Smooth muscle cell (in vitro differentiated cells): ENCODE measurements around the gene CD9. TPM values are rescaled to one million over a fixed set of nuclear protein-coding genes. Genes with fewer than 3 reads are reported as not detected.

ENCODE experiments used
- DNase-seq: peaks from one replicate; lab custom pipeline; 2025; ENCODE audit not compliant: unreplicated experiment; lab: John Stamatoyannopoulos, UW
- H2AFZ ChIP-seq: fragments of 200-600 bp; sonication (generic); 2 replicates; pipeline ENCODE4 v1.6.0; 2016; ENCODE audit warnings: antibody characterized with exemption, low read depth, mild to moderate bottlenecking
- H3F3A ChIP-seq: fragments of 200-600 bp; sonication (generic); 2 replicates; pipeline ENCODE4 v1.6.0; 2017; ENCODE audit warnings: antibody characterized with exemption, low read depth
- H3K27ac ChIP-seq: fragments of 200-600 bp; sonication (generic); 2 replicates; pipeline ENCODE4 v1.5.1; 2016; ENCODE audit warnings: low read depth, mild to moderate bottlenecking
- H3K27me3 ChIP-seq: fragments of 200-600 bp; sonication (generic); 2 replicates; pipeline ENCODE4 v1.6.1; 2016; ENCODE audit warnings: low read depth, mild to moderate bottlenecking
- H3K36me3 ChIP-seq: fragments of 200-600 bp; sonication (generic); 2 replicates; pipeline ENCODE4 v1.5.1; 2016; ENCODE audit warnings: low read depth
- H3K4me1 ChIP-seq: fragments of 200-600 bp; sonication (generic); 2 replicates; pipeline ENCODE4 v1.5.1; 2016; ENCODE audit warnings: low read depth
- H3K4me2 ChIP-seq: fragments of 200-600 bp; sonication (generic); 2 replicates; pipeline ENCODE4 v1.6.0; 2016; ENCODE audit warnings: mild to moderate bottlenecking
- H3K4me3 ChIP-seq: fragments of 200-600 bp; sonication (generic); 2 replicates; pipeline ENCODE4 v1.5.1; 2016; ENCODE audit warnings: mild to moderate bottlenecking
- H3K79me2 ChIP-seq: fragments of 200-600 bp; sonication (generic); 2 replicates; pipeline ENCODE4 v1.6.0; 2016; ENCODE audit warnings: low read depth, mild to moderate bottlenecking
- H3K9ac ChIP-seq: fragments of 200-600 bp; sonication (generic); 2 replicates; pipeline ENCODE4 v1.6.0; 2016; ENCODE audit warnings: low read depth
- H3K9me3 ChIP-seq: fragments of 200-600 bp; sonication (generic); replicated peaks from 2 replicates; pipeline ENCODE4 v1.5.1; 2016; ENCODE audit warnings: low read depth
- H4K20me1 ChIP-seq: fragments of 200-600 bp; sonication (generic); 2 replicates; pipeline ENCODE4 v1.6.0; 2016; ENCODE audit warnings: low read depth
- CTCF ChIP-seq: fragments of 200-600 bp; sonication (generic); IDR thresholded peaks from 2 replicates; pipeline ENCODE4 v1.5.1; 2017; ENCODE audit warnings: borderline replicate concordance, mild to moderate bottlenecking, antibody characterized with exemption; ENCODE audit not compliant: insufficient read depth, poor library complexity, severe bottlenecking
- WGBS: methylation state at CpG from one replicate; pipeline ENCODE4 v1.1.7; 2016; ENCODE audit warnings: low lambda C conversion rate; 5-methylcytosine and 5-hydroxymethylcytosine counted together
- polyA plus RNA-seq: library from polyadenylated mRNA; unstranded; fragments of >200 nt; fragmentation: Nextera tagmentation; extraction: Ambion mirVana; gene quantifications from 2 replicates; pipeline ENCODE4 v1.2.1, GENCODE V29; 2016
- total RNA-seq: library from RNA; depleted of rRNA; stranded (reverse); fragments of >200 nt; gene quantifications from 2 replicates; pipeline ENCODE4 v1.2.3, GENCODE V29; 2014

The CD9 gene
- total and polyA plus RNA-seq, 2 experiments from 2014 or later: 144 to 207 TPM

- H3K4me1 ChIP-seq: peaks cover 18% of the 10 kb centered on the region
- no peaks in the 10 kb centered on the region for H3K9me3 ChIP-seq
- peak overlapping the region; percentile 84 for H3K27ac ChIP-seq
- no peaks in the 10 kb centered on the region for H3K79me2 ChIP-seq
- no peaks in the 10 kb centered on the region for H4K20me1 ChIP-seq
- no peak overlapping the region for H3K4me3 ChIP-seq
- no peaks in the 10 kb centered on the region for H3K36me3 ChIP-seq
- no peak overlapping the region for H3K9ac ChIP-seq
- WGBS: 58% methylated on average over 12 of the region's 12 CpGs
- H3K4me2 ChIP-seq: no peak overlapping the region
- no peak for DNase-seq
- H3K27me3 ChIP-seq: no peaks in the 10 kb centered on the region
- no peak overlapping the region for H2AFZ ChIP-seq
- H3F3A ChIP-seq: peaks cover under 1% of the 10 kb centered on the region
- TF ChIP-seq CTCF: no peak
Observed at GRCh38 chr12:6272300-6273204, 72.4 kb downstream of the CD9 start.

GRCh38 chr12:6273205-6273540 is 73.0 kb downstream of the CD9 start:
- Histone ChIP-seq H2AFZ (no peak overlapping the region), H3F3A (peaks cover 6% of the 10 kb centered on the region), H3K27ac (peak overlapping the region; percentile 84), H3K79me2 (no peaks in the 10 kb centered on the region), H3K9me3 (no peaks in the 10 kb centered on the region), H3K36me3 (no peaks in the 10 kb centered on the region), H3K4me2 (no peak overlapping the region), H3K9ac (peak overlapping the region; percentile 40), H3K4me1 (peaks cover 21% of the 10 kb centered on the region), H4K20me1 (no peaks in the 10 kb centered on the region), H3K4me3 (no peak overlapping the region), H3K27me3 (no peaks in the 10 kb centered on the region)
- DNase-seq: no peak
- TF ChIP-seq CTCF: no peak
- 71% methylated on average over 4 of the region's 4 CpGs for WGBS

GRCh38 chr12:6273541-6274230 is 73.5 kb downstream of the CD9 start:
- Histone ChIP-seq H3K4me3 (no peak overlapping the region), H3F3A (peaks cover 6% of the 10 kb centered on the region), H3K9ac (peak overlapping the region; percentile 40), H3K27ac (peak overlapping the region; percentile 84), H3K79me2 (no peaks in the 10 kb centered on the region), H3K4me1 (peaks cover 24% of the 10 kb centered on the region), H3K4me2 (no peak overlapping the region), H3K36me3 (no peaks in the 10 kb centered on the region), H2AFZ (no peak overlapping the region), H3K9me3 (no peaks in the 10 kb centered on the region), H3K27me3 (no peaks in the 10 kb centered on the region), H4K20me1 (no peaks in the 10 kb centered on the region)
- WGBS: 73% methylated on average over 8 of the region's 9 CpGs
- peak; percentile 3 for TF ChIP-seq CTCF
- DNase-seq: no peak
